SHP77 (cell line): ENCODE data around the gene PRTFDC1.

ENCODE experiments used
- DNase-seq, 2 experiments: peaks; one replicate each; lab custom pipeline; 2025; lab: John Stamatoyannopoulos, UW

Gene PRTFDC1

GRCh38 chr10:24872049-24872789 is 80.2 kb downstream of the PRTFDC1 start:
- DNase-seq = no peak

GRCh38 chr10:24871011-24871935 is 81.1 kb downstream of the PRTFDC1 start:
- DNase-seq = no peak

- DNase-seq = no peak
Observed at GRCh38 chr10:24869354-24870015, 82.9 kb downstream of the PRTFDC1 start.

GRCh38 chr10:24866604-24867583 is 85.5 kb downstream of the PRTFDC1 start:
- no peak for DNase-seq

GRCh38 chr10:24865783-24866182 is 86.6 kb downstream of the PRTFDC1 start:
- DNase-seq = no peak

- DNase-seq = no peak
Observed at GRCh38 chr10:24862589-24862988, 89.8 kb downstream of the PRTFDC1 start.

GRCh38 chr10:24858288-24859270 is 93.8 kb downstream of the PRTFDC1 start:
- no peak for DNase-seq

- no peak for DNase-seq
Observed at GRCh38 chr10:24857031-24857725, 95.2 kb downstream of the PRTFDC1 start.

GRCh38 chr10:24854256-24854655 is 98.2 kb downstream of the PRTFDC1 start:
- DNase-seq = peak; percentile 41 to 47

GRCh38 chr10:24853661-24854060 is 98.7 kb downstream of the PRTFDC1 start:
- no peak for DNase-seq

- peak; percentile 85 to 87 for DNase-seq
Observed at GRCh38 chr10:24851629-24852028, 100.8 kb downstream of the PRTFDC1 start.

- DNase-seq = no peak
Observed at GRCh38 chr10:24850727-24851296, 101.6 kb downstream of the PRTFDC1 start.

GRCh38 chr10:24849501-24850299 is 102.7 kb downstream of the PRTFDC1 start:
- DNase-seq = no peak

GRCh38 chr10:24849051-24849450 is 103.4 kb downstream of the PRTFDC1 start:
- DNase-seq = peak in 1 of 2 experiments; percentile 39

- DNase-seq = no peak
Observed at GRCh38 chr10:24848195-24848594, 104.2 kb downstream of the PRTFDC1 start.

- no peak for DNase-seq
Observed at GRCh38 chr10:24847112-24848070, 105.0 kb downstream of the PRTFDC1 start.

- DNase-seq = no peak
Observed at GRCh38 chr10:24844742-24845141, 107.7 kb downstream of the PRTFDC1 start.
